MM.1S (cell line): ENCODE measurements around the gene MGST2.

ENCODE experiments used
- DNase-seq: peaks from one replicate; pipeline ENCODE4 v3.0.0-alpha.2; 2015
- H2AFZ ChIP-seq: fragments of 300-600 bp; sonication (generic); 2 replicates; pipeline ENCODE4 v1.6.0; 2016; ENCODE audit warnings: antibody characterized with exemption, low read length
- H3F3A ChIP-seq: fragments of 300-600 bp; sonication (generic); 2 replicates; pipeline ENCODE4 v1.6.1; 2016; ENCODE audit warnings: mild to moderate bottlenecking, antibody characterized with exemption, low read length, moderate library complexity, mixed read lengths; ENCODE audit not compliant: insufficient read depth
- H3K27ac ChIP-seq: fragments of 300-600 bp; sonication (generic); 2 replicates; pipeline ENCODE4 v1.5.1; 2016; ENCODE audit warnings: mild to moderate bottlenecking, low read length
- H3K27me3 ChIP-seq: fragments of 300-600 bp; sonication (generic); replicated peaks from 2 replicates; pipeline ENCODE4 v1.6.0; 2016; ENCODE audit warnings: low read length; ENCODE audit not compliant: insufficient read depth
- H3K36me3 ChIP-seq: fragments of 300-600 bp; sonication (generic); replicated peaks from 2 replicates; pipeline ENCODE4 v1.6.1; 2016; ENCODE audit warnings: mild to moderate bottlenecking, low read length, mixed read lengths; ENCODE audit not compliant: insufficient read depth
- H3K4me1 ChIP-seq: fragments of 300-600 bp; sonication (generic); 2 replicates; pipeline ENCODE4 v1.6.1; 2016; ENCODE audit warnings: low read length, mixed read lengths
- H3K4me2 ChIP-seq: fragments of 300-600 bp; sonication (generic); 2 replicates; pipeline ENCODE4 v1.6.0; 2016; ENCODE audit warnings: low read depth, low read length
- H3K4me3 ChIP-seq: fragments of 300-600 bp; sonication (generic); 2 replicates; pipeline ENCODE4 v1.5.1; 2016; ENCODE audit warnings: low read length, mixed read lengths
- H3K79me2 ChIP-seq: fragments of 300-600 bp; sonication (generic); 2 replicates; pipeline ENCODE4 v1.6.1; 2016; ENCODE audit warnings: mixed run types, low read length, mixed read lengths
- H3K9ac ChIP-seq: fragments of 300-600 bp; sonication (generic); 2 replicates; pipeline ENCODE4 v1.6.1; 2016; ENCODE audit warnings: low read length, mixed read lengths
- H3K9me2 ChIP-seq: fragments of 300-600 bp; sonication (generic); replicated peaks from 2 replicates; pipeline ENCODE4 v1.6.1; 2016; ENCODE audit warnings: mild to moderate bottlenecking, low read length, mixed read lengths; ENCODE audit not compliant: insufficient read depth
- H3K9me3 ChIP-seq: fragments of 300-600 bp; sonication (generic); replicated peaks from 2 replicates; pipeline ENCODE4 v1.6.1; 2016; ENCODE audit warnings: mild to moderate bottlenecking, low read length, mixed read lengths; ENCODE audit not compliant: insufficient read depth
- H4K20me1 ChIP-seq: fragments of 300-600 bp; sonication (generic); 2 replicates; pipeline ENCODE4 v1.6.1; 2016; ENCODE audit warnings: mild to moderate bottlenecking, low read length, moderate library complexity, mixed read lengths; ENCODE audit not compliant: insufficient read depth
- EZH2 ChIP-seq: fragments of 300-600 bp; sonication (generic); optimal IDR thresholded peaks from 2 replicates; pipeline ENCODE3; 2017; ENCODE audit warnings: low read depth, mild to moderate bottlenecking, antibody characterized with exemption, low read length, mixed read lengths
- EZH2phosphoT487 ChIP-seq: fragments of 300-600 bp; sonication (generic); IDR thresholded peaks from 2 replicates; pipeline ENCODE4 v1.6.1; 2018; ENCODE audit warnings: antibody characterized with exemption, low read length
- TF ChIP-seq, protein P1 (sequence below): fragments of 300-600 bp; sonication (generic); IDR thresholded peaks from 2 replicates; pipeline ENCODE4 v1.5.1; 2016; ENCODE audit warnings: antibody characterized with exemption, low read length, mixed read lengths

The MGST2 gene

DNA sequence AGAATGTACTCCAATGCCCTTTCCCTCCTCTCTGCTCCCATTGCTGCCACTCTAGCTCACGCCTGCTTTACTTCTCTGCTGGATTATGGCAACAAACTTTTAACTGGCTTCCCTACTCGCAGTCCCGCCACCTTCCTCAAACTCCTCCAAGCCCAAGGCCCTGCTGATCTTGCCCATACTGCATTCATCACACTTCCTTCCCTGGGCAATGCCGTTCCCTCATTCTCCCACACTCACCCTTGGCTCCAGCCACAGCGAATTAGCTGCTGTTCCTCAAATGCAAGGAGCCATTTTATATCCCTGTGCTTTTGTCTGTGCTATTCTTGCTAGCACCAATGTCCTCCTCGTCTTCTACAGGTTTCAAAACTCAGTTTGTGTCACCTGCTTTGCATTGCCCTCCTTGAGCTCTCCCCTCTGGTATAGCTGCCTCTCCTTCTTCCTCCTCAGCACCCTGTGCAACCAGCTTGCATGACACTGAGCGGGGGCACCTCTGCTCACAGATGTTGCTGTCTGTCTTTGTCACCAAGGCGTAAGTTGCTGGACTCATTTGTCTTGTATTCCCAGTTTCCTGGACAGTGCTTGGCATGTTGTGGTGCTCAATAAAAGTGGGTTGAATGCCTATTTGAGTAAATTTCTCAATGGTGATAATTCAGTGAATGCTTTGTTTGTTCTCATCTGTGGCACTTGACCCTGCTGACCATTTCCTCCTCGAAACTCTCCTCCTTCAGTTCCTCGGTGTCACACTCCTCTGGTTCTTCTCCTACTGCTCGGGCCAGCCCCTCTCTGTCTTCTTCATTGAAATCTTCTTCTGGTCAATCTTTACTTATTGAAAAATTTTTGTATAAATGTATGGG, 22.4 kb upstream of the MGST2 start:
- H3K4me1 ChIP-seq, result no peaks in the 10 kb centered on the region
- no peak for DNase-seq
- no peaks in the 10 kb centered on the region for H3K27me3 ChIP-seq
- no peaks in the 10 kb centered on the region for H3K9me2 ChIP-seq
- TF ChIP-seq, protein P1, sequence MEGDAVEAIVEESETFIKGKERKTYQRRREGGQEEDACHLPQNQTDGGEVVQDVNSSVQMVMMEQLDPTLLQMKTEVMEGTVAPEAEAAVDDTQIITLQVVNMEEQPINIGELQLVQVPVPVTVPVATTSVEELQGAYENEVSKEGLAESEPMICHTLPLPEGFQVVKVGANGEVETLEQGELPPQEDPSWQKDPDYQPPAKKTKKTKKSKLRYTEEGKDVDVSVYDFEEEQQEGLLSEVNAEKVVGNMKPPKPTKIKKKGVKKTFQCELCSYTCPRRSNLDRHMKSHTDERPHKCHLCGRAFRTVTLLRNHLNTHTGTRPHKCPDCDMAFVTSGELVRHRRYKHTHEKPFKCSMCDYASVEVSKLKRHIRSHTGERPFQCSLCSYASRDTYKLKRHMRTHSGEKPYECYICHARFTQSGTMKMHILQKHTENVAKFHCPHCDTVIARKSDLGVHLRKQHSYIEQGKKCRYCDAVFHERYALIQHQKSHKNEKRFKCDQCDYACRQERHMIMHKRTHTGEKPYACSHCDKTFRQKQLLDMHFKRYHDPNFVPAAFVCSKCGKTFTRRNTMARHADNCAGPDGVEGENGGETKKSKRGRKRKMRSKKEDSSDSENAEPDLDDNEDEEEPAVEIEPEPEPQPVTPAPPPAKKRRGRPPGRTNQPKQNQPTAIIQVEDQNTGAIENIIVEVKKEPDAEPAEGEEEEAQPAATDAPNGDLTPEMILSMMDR, result no peak
- no peak for TF ChIP-seq EZH2
- TF ChIP-seq EZH2phosphoT487, result no peak
- H3K27ac ChIP-seq, result no peak overlapping the region
- no peaks in the 10 kb centered on the region for H3K9me3 ChIP-seq
- no peaks in the 10 kb centered on the region for H4K20me1 ChIP-seq
- H3K4me2 ChIP-seq, result no peak overlapping the region
- no peaks in the 10 kb centered on the region for H3F3A ChIP-seq
- H2AFZ ChIP-seq, result no peak overlapping the region
- no peak overlapping the region for H3K4me3 ChIP-seq
- H3K36me3 ChIP-seq, result no peaks in the 10 kb centered on the region
- H3K79me2 ChIP-seq, result no peaks in the 10 kb centered on the region
- no peak overlapping the region for H3K9ac ChIP-seq

GRCh38 chr4:139645458-139645857, 20.2 kb upstream of the MGST2 start:
- Histone ChIP-seq H4K20me1 (no peaks in the 10 kb centered on the region), H3K4me1 (no peaks in the 10 kb centered on the region), H3K27ac (no peak overlapping the region), H2AFZ (no peak overlapping the region), H3K9me3 (no peaks in the 10 kb centered on the region), H3F3A (no peaks in the 10 kb centered on the region), H3K79me2 (no peaks in the 10 kb centered on the region), H3K27me3 (no peaks in the 10 kb centered on the region), H3K4me2 (no peak overlapping the region), H3K36me3 (no peaks in the 10 kb centered on the region), H3K9ac (no peak overlapping the region), H3K9me2 (no peaks in the 10 kb centered on the region), H3K4me3 (no peak overlapping the region)
- no peak for TF ChIP-seq EZH2phosphoT487
- TF ChIP-seq, protein P1, result no peak
- DNase-seq, result no peak

GRCh38 chr4:139647184-139647583, 18.4 kb upstream of the MGST2 start:
- H3K9ac ChIP-seq, result no peak overlapping the region
- TF ChIP-seq EZH2phosphoT487 (no peak), EZH2 (no peak)
- TF ChIP-seq, protein P1, result no peak
- no peaks in the 10 kb centered on the region for H3K9me3 ChIP-seq
- no peaks in the 10 kb centered on the region for H3K27me3 ChIP-seq
- H3K36me3 ChIP-seq, result no peaks in the 10 kb centered on the region
- H2AFZ ChIP-seq, result no peak overlapping the region
- H3K79me2 ChIP-seq, result no peaks in the 10 kb centered on the region
- H3K9me2 ChIP-seq, result no peaks in the 10 kb centered on the region
- no peak overlapping the region for H3K4me2 ChIP-seq
- DNase-seq, result no peak
- H3K4me3 ChIP-seq, result no peak overlapping the region
- no peaks in the 10 kb centered on the region for H3K4me1 ChIP-seq
- no peaks in the 10 kb centered on the region for H3F3A ChIP-seq
- H4K20me1 ChIP-seq, result no peaks in the 10 kb centered on the region
- H3K27ac ChIP-seq, result no peak overlapping the region
